A673 (cell line): Measurements from ENCODE around the gene FGF6.

Experiments
- EZH2 ChIP-seq: fragments of 200-600 bp; sonication (generic); IDR thresholded peaks from 2 replicates; pipeline ENCODE4 v1.6.1; 2017; ENCODE audit warnings: borderline replicate concordance, low read depth, mild to moderate bottlenecking, mixed read lengths, antibody characterized with exemption, low read length; ENCODE audit not compliant: poor library complexity, severe bottlenecking
- TF ChIP-seq, protein P1 (sequence below): fragments of 300-800, 200-600 bp; sonication (generic); conservative IDR thresholded peaks from 2 replicates; pipeline ENCODE4 v1.5.1; 2017; ENCODE audit warnings: low read depth, mild to moderate bottlenecking, antibody characterized with exemption, low read length, moderate library complexity, mixed read lengths

DNA sequence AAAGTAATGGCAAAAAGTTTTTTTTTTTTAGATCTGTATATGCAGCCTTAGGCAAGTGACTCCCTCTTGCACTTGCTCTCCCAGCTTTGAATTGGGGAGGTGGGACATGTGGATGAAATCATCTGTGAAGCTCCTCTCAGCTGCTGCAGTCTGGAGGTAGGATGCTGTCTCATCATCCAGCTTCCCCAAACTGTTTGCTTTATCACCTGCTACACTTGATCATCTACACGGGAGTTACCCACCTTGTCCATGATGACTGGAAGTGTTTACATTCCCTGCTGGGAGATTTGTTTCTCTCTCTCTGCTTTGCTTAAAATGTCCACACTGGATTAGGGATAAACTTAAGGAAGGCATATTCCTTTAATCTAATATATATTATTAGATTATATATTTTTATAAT lies 57.6 kb downstream of the FGF6 start:
- TF ChIP-seq EZH2: no peak
- TF ChIP-seq, protein P1, sequence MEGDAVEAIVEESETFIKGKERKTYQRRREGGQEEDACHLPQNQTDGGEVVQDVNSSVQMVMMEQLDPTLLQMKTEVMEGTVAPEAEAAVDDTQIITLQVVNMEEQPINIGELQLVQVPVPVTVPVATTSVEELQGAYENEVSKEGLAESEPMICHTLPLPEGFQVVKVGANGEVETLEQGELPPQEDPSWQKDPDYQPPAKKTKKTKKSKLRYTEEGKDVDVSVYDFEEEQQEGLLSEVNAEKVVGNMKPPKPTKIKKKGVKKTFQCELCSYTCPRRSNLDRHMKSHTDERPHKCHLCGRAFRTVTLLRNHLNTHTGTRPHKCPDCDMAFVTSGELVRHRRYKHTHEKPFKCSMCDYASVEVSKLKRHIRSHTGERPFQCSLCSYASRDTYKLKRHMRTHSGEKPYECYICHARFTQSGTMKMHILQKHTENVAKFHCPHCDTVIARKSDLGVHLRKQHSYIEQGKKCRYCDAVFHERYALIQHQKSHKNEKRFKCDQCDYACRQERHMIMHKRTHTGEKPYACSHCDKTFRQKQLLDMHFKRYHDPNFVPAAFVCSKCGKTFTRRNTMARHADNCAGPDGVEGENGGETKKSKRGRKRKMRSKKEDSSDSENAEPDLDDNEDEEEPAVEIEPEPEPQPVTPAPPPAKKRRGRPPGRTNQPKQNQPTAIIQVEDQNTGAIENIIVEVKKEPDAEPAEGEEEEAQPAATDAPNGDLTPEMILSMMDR: no peak
